Stimulated activated CD4-positive, alpha-beta T cell treated with anti-CD3 and anti-CD28 coated beads, Interleukin-2, amount 100 ng/mL, for 48 hours (primary cell): Measurements from ENCODE around the gene LEFTY2.

Experiments
- DNase-seq, 2 donors: peaks; one replicate each; pipeline ENCODE4 v3.0.0-alpha.2; 2020

LEFTY2 gene

GRCh38 chr1:225928186-225929175 is 12.5 kb downstream of the LEFTY2 start:
- DNase-seq = no peak

GRCh38 chr1:225926551-225927113 is 14.4 kb downstream of the LEFTY2 start:
- no peak for DNase-seq

GRCh38 chr1:225923692-225924555 is 17.1 kb downstream of the LEFTY2 start, which contains the start of gene PYCR2:
Gene PYCR2, minus strand, starts transcription at chr1:225924250. Its CDS starts 140 bp downstream, at chr1:225924110.
- DNase-seq = peak; percentile 90 to 93

GRCh38 chr1:225923381-225923691 is 17.7 kb downstream of the LEFTY2 start:
- no peak for DNase-seq

- DNase-seq = no peak
Measured at GRCh38 chr1:225921734-225922709, 19.0 kb downstream of the LEFTY2 start.

GRCh38 chr1:225919906-225920305 is 21.1 kb downstream of the LEFTY2 start:
- DNase-seq = no peak

GRCh38 chr1:225918280-225918679 is 22.7 kb downstream of the LEFTY2 start:
- no peak for DNase-seq

GRCh38 chr1:225917536-225917935 is 23.5 kb downstream of the LEFTY2 start:
- DNase-seq = no peak

- no peak for DNase-seq
Measured at GRCh38 chr1:225917101-225917500, 23.9 kb downstream of the LEFTY2 start.

GRCh38 chr1:225915538-225915991 is 25.5 kb downstream of the LEFTY2 start:
- DNase-seq = no peak

GRCh38 chr1:225914947-225915346 is 26.1 kb downstream of the LEFTY2 start:
- no peak for DNase-seq

- no peak for DNase-seq
Measured at GRCh38 chr1:225914391-225914790, 26.6 kb downstream of the LEFTY2 start.

- peak; percentile 64 to 82 for DNase-seq
Measured at GRCh38 chr1:225911191-225912130, 29.6 kb downstream of the LEFTY2 start.

- DNase-seq = no peak
Measured at GRCh38 chr1:225909477-225909876, 31.5 kb downstream of the LEFTY2 start.

GRCh38 chr1:225908773-225909172 is 32.2 kb downstream of the LEFTY2 start:
- no peak for DNase-seq

- DNase-seq = no peak
Measured at GRCh38 chr1:225908013-225908640, 32.9 kb downstream of the LEFTY2 start.

GRCh38 chr1:225907341-225907740 is 33.7 kb downstream of the LEFTY2 start:
- no peak for DNase-seq

GRCh38 chr1:225906467-225906866 is 34.6 kb downstream of the LEFTY2 start:
- no peak for DNase-seq

GRCh38 chr1:225903623-225904022 is 37.4 kb downstream of the LEFTY2 start:
- DNase-seq = no peak
